Fibroblast of lung (primary cell): ENCODE data around the gene FNDC11. TPM values are rescaled to one million over a fixed set of nuclear protein-coding genes. Genes with fewer than 3 reads are reported as not detected.

Experiments
- DNase-seq, 2 donors: peaks; one replicate each; pipeline versions ENCODE4 v3.0.0 to v3.0.0-alpha.2; 2010; ENCODE audit warnings: low read depth in 2 of 2
- H2AFZ ChIP-seq: 2 replicates; pipeline ENCODE4 v1.5.1; 2012; ENCODE audit warnings: low read length, control low read depth, inconsistent platforms
- H3K27ac ChIP-seq: 2 replicates; pipeline ENCODE4 v1.5.1; 2011; ENCODE audit warnings: low read length, control low read depth; ENCODE audit not compliant: insufficient read depth
- H3K27me3 ChIP-seq: 2 replicates; pipeline ENCODE4 v1.5.1; 2011; ENCODE audit warnings: mild to moderate bottlenecking, low read length; ENCODE audit not compliant: control insufficient read depth, insufficient read depth
- H3K36me3 ChIP-seq: 2 replicates; pipeline ENCODE4 v1.5.1; 2011; ENCODE audit warnings: low read length; ENCODE audit not compliant: control insufficient read depth, insufficient read depth
- H3K4me1 ChIP-seq: 2 replicates; pipeline ENCODE4 v1.5.1; 2011; ENCODE audit warnings: low read length; ENCODE audit not compliant: control insufficient read depth, insufficient read depth; ENCODE audit errors: extremely low read depth
- H3K4me2 ChIP-seq: 2 replicates; pipeline ENCODE4 v1.5.1; 2011; ENCODE audit warnings: low read length, control low read depth; ENCODE audit not compliant: insufficient read depth; ENCODE audit errors: extremely low read depth
- H3K4me3 ChIP-seq, 4 experiments: fragments of 200-600 bp in 1 of 4; sonication (generic) in 1 of 4; replicated peaks in 1 of 4; 2 replicates each; pipeline ENCODE4 v1.5.1; 2011 to 2016; ENCODE audit warnings: low read length in 4 of 4, low read depth in 3 of 4, mild to moderate bottlenecking in 3 of 4, control low read depth in 2 of 4, inconsistent platforms in 1 of 4, mixed read lengths in 1 of 4; ENCODE audit not compliant: insufficient read depth in 1 of 4; ENCODE audit errors: control extremely low read depth in 1 of 4
- H3K79me2 ChIP-seq: 2 replicates; pipeline ENCODE4 v1.5.1; 2012; ENCODE audit warnings: mild to moderate bottlenecking, low read length, inconsistent platforms; ENCODE audit not compliant: control insufficient read depth, insufficient read depth
- H3K9ac ChIP-seq: 2 replicates; pipeline ENCODE4 v1.5.1; 2011; ENCODE audit warnings: mild to moderate bottlenecking, low read length, control low read depth; ENCODE audit not compliant: insufficient read depth
- H3K9me3 ChIP-seq: 2 replicates; pipeline ENCODE4 v1.5.1; 2012; ENCODE audit warnings: low read depth, low read length; ENCODE audit not compliant: control insufficient read depth, insufficient read depth
- H4K20me1 ChIP-seq: 2 replicates; pipeline ENCODE4 v1.5.1; 2011; ENCODE audit warnings: low read length; ENCODE audit not compliant: control insufficient read depth, insufficient read depth; ENCODE audit errors: extremely low read depth
- EZH2 ChIP-seq: IDR thresholded peaks from 2 replicates; pipeline ENCODE4 v1.5.1; 2012; ENCODE audit warnings: low read length, control low read depth, mild to moderate bottlenecking; ENCODE audit errors: missing control alignments
- polyA plus RNA-seq, 2 donors: library from polyadenylated mRNA; depleted of rRNA in 1 of 2; stranded (reverse) in 1 of 2; unstranded in 1 of 2; fragments of >200 nt; gene quantifications; 2 replicates each; pipeline ENCODE4 v1.2.1, GENCODE V29; 2011 to 2012; ENCODE audit warnings: missing spikeins in 1 of 2
- total RNA-seq: library from RNA; depleted of rRNA; stranded (reverse); fragments of >200 nt; gene quantifications from 2 replicates; pipeline ENCODE4 v1.2.1, GENCODE V29; 2014
- TF ChIP-seq, protein P1 (sequence below), 2 donors: IDR thresholded peaks in 1 of 2; conservative IDR thresholded peaks in 1 of 2; 1 replicate in 1 of 2; 2 replicates in 1 of 2; pipeline ENCODE4 v1.5.1; 2011 to 2012; ENCODE audit warnings: low read length in 2 of 2, control low read depth in 1 of 2, inconsistent platforms in 1 of 2, low read depth in 1 of 2, mild to moderate bottlenecking in 1 of 2

Gene FNDC11
- total and polyA plus RNA-seq, 2 donors (not counting 1 experiment from before 2014, with no cell fraction given), result 0.22 to 1.7 TPM

DNA sequence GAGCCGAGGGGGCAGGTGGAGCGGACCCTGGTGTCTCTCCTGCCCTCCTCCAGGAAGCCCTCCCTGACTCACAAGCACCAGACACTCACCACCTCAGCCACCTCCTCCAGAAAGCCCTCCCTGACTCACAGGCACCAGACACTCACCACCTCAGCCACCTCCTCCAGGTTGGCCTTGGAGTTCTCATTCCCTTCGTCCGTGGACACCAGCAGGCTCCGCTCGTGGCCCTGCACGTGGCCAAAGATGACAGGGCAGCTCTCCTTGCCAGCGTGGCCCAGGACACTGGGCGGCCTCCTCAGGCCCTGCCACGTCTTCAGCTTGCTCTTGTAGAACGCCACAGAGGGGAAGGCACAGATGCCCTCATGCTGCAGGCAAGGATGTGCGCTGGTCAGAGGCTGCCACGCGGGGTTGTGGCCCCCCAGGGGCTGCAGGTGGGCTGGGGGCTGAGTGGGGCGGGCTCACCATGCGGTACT, 6.4 kb downstream of the FNDC11 start:
- Histone ChIP-seq H4K20me1 (no peaks in the 10 kb centered on the region), H2AFZ (no peak overlapping the region), H3K79me2 (no peaks in the 10 kb centered on the region), H3K4me3 (no peak overlapping the region), H3K27me3 (no peaks in the 10 kb centered on the region), H3K4me1 (no peaks in the 10 kb centered on the region), H3K27ac (no peak overlapping the region), H3K4me2 (no peak overlapping the region), H3K36me3 (peaks cover 20% of the 10 kb centered on the region), H3K9ac (no peak overlapping the region), H3K9me3 (no peaks in the 10 kb centered on the region)
- TF ChIP-seq, protein P1, sequence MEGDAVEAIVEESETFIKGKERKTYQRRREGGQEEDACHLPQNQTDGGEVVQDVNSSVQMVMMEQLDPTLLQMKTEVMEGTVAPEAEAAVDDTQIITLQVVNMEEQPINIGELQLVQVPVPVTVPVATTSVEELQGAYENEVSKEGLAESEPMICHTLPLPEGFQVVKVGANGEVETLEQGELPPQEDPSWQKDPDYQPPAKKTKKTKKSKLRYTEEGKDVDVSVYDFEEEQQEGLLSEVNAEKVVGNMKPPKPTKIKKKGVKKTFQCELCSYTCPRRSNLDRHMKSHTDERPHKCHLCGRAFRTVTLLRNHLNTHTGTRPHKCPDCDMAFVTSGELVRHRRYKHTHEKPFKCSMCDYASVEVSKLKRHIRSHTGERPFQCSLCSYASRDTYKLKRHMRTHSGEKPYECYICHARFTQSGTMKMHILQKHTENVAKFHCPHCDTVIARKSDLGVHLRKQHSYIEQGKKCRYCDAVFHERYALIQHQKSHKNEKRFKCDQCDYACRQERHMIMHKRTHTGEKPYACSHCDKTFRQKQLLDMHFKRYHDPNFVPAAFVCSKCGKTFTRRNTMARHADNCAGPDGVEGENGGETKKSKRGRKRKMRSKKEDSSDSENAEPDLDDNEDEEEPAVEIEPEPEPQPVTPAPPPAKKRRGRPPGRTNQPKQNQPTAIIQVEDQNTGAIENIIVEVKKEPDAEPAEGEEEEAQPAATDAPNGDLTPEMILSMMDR (conservative IDR thresholded peaks at IDR 0.05 in 1 of 2, IDR thresholded peaks at IDR 0.05 in 1 of 2; ENCODE audit: low read depth in 1 of 2, low read length in 2 of 2), result no peak
- TF ChIP-seq EZH2, result no peak
- DNase-seq, result no peak

DNA sequence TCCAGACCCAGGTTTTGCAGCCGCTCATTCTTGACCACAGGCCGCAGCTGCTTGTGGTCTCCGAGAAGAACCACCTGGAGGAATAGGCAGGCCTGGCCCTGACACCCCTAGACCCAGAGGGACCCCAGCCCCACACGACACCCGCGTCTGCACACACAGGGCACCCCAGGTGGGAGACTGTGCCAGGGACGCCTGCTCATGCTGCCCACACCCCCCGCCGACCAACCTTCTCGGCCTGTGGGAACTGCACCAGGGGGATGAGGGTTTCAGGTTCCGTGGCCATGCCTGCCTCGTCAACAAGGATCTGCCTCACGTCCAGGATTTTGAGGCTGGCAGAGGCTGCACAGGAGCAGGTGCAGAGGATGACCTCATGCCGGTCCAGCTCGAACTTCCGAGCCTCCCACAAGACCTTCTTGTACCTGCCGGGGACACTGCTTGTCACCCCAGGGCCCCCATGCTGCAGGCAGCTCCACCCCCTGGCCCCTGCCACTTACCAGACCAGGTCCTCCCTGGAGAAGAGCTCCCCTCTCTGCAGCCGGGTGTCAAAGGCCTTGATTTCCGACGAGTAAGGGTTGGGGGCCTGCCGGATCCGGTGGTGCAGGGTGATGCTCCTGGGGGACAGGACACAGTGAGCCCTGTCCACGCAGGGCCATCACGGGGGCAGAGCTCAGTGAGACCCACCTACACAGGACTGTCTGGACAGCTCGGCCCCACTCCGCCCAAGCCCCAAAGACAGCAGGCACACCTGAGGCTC, 7.1 kb downstream of the FNDC11 start:
- no peak overlapping the region for H3K27ac ChIP-seq

DNA sequence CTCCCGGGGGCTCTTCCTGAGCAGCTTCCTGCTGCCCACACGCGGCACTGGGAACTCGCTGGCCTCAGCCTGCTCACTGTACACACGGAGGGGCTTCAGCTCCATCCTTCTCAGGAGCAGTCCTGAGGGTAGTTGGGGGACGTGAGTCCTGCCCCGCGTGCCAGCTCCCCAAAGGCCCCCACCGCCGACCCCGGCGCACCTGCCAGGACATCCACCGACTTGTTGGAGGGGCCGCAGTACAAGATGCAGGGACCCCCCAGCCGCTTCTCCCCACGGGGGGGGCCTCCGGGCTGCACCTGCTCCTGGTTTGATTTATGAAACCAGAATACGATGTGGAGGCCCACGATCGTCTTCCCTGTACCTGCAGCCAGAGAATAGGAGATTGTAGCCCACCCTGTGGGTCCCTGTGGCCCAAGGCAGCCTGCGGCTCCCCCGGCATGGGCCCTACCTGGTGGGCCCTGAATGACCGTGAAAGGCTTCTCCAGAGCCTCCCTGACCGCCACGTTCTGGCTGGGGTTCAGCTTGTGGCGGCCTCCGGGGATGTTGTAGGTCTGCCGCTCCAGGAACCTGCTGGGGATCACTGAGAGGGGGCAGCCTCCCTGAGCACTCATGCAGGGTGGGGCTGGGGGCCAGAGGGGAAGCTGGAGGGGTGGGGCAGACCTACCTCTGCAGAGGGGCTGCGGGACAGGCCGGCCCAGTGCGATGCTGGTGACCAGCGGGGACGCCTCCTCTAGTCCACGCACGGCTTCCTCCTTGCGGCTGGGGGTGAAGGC, 7.9 kb downstream of the FNDC11 start:
- Histone ChIP-seq H3K9ac (no peak overlapping the region), H3K79me2 (no peaks in the 10 kb centered on the region), H3K27ac (no peak overlapping the region), H3K27me3 (no peaks in the 10 kb centered on the region), H3K4me2 (no peak overlapping the region), H3K36me3 (peaks cover 25% of the 10 kb centered on the region), H4K20me1 (no peaks in the 10 kb centered on the region), H2AFZ (no peak overlapping the region), H3K4me3 (no peak overlapping the region), H3K9me3 (no peaks in the 10 kb centered on the region), H3K4me1 (no peaks in the 10 kb centered on the region)
- TF ChIP-seq, protein P1 (conservative IDR thresholded peaks at IDR 0.05 in 1 of 2, IDR thresholded peaks at IDR 0.05 in 1 of 2; ENCODE audit: low read depth in 1 of 2, low read length in 2 of 2), result no peak
- no peak for TF ChIP-seq EZH2
- no peak for DNase-seq

More for the DNA sequence above, 7.1 kb downstream of the FNDC11 start:
- TF ChIP-seq EZH2, result no peak
- TF ChIP-seq, protein P1 (conservative IDR thresholded peaks at IDR 0.05 in 1 of 2, IDR thresholded peaks at IDR 0.05 in 1 of 2; ENCODE audit: low read depth in 1 of 2, low read length in 2 of 2), result no peak
- DNase-seq, result no peak
- Histone ChIP-seq H3K4me3 (no peak overlapping the region), H3K4me2 (no peak overlapping the region), H3K36me3 (peaks cover 23% of the 10 kb centered on the region), H2AFZ (no peak overlapping the region), H4K20me1 (no peaks in the 10 kb centered on the region), H3K79me2 (no peaks in the 10 kb centered on the region), H3K4me1 (no peaks in the 10 kb centered on the region), H3K27me3 (no peaks in the 10 kb centered on the region), H3K9ac (no peak overlapping the region), H3K9me3 (no peaks in the 10 kb centered on the region)
